ENCODE results near the gene KCND3. TPM values are rescaled to one million over a fixed set of nuclear protein-coding genes. Genes with fewer than 3 reads are reported as not detected.

KCND3 gene
- total and polyA plus RNA-seq, 2 experiments from 2014 or later: 0.10 to 0.18 TPM

GRCh38 chr1:111873460-111874030 is 115.9 kb downstream of the KCND3 start:
- ATAC-seq (no peak), DNase-seq (ENCODE audit: low spot score) (no peak)
- Histone ChIP-seq H3K9me2 (ENCODE audit: insufficient read depth) (no peaks in the 10 kb centered on the region), H3K4me2 (no peak overlapping the region), H3K79me2 (replicated peaks; ENCODE audit: insufficient read depth) (no peaks in the 10 kb centered on the region), H4K20me1 (replicated peaks; ENCODE audit: insufficient read depth) (no peaks in the 10 kb centered on the region), H3K36me3 (ENCODE audit: insufficient read depth) (no peaks in the 10 kb centered on the region), H2AFZ (no peak overlapping the region), H3K4me3 (no peak overlapping the region), H3F3A (replicated peaks; ENCODE audit: low read depth) (no peaks in the 10 kb centered on the region), H3K27ac (ENCODE audit: low read depth) (no peak overlapping the region), H3K27me3 (ENCODE audit: insufficient read depth) (no peaks in the 10 kb centered on the region), H3K4me1 (ENCODE audit: insufficient read depth) (no peaks in the 10 kb centered on the region)
- H3K27ac Mint-ChIP-seq: no peak overlapping the region
- H3K4me1 Mint-ChIP-seq: peaks cover 2% of the 10 kb centered on the region; the same call in 1 of the 3 replicates
- H3K36me3 Mint-ChIP-seq (ENCODE audit: low read depth): no peaks in the 10 kb centered on the region
- H3K4me3 Mint-ChIP-seq: no peak overlapping the region
- H3K9me3 Mint-ChIP-seq: no peaks in the 10 kb centered on the region
- H3K27me3 Mint-ChIP-seq (ENCODE audit: insufficient read depth, low read depth, poor library complexity): peaks cover 7% of the 10 kb centered on the region
- no peak for TF ChIP-seq ZNF114 (CRISPR knock-in tag; IDR thresholded peaks at IDR 0.05)
- no peak for TF ChIP-seq CREB1 (CRISPR knock-in tag; IDR thresholded peaks at IDR 0.05; ENCODE audit: low read depth)
- TF ChIP-seq REST (IDR thresholded peaks at IDR 0.05; ENCODE audit: unreplicated experiment): no peak
- no peak for TF ChIP-seq EZH2 (IDR thresholded peaks at IDR 0.05; ENCODE audit: low read depth, unreplicated experiment)
- no peak for TF ChIP-seq JUNB (IDR thresholded peaks at IDR 0.05; ENCODE audit: unreplicated experiment)
- TF ChIP-seq, protein P1, sequence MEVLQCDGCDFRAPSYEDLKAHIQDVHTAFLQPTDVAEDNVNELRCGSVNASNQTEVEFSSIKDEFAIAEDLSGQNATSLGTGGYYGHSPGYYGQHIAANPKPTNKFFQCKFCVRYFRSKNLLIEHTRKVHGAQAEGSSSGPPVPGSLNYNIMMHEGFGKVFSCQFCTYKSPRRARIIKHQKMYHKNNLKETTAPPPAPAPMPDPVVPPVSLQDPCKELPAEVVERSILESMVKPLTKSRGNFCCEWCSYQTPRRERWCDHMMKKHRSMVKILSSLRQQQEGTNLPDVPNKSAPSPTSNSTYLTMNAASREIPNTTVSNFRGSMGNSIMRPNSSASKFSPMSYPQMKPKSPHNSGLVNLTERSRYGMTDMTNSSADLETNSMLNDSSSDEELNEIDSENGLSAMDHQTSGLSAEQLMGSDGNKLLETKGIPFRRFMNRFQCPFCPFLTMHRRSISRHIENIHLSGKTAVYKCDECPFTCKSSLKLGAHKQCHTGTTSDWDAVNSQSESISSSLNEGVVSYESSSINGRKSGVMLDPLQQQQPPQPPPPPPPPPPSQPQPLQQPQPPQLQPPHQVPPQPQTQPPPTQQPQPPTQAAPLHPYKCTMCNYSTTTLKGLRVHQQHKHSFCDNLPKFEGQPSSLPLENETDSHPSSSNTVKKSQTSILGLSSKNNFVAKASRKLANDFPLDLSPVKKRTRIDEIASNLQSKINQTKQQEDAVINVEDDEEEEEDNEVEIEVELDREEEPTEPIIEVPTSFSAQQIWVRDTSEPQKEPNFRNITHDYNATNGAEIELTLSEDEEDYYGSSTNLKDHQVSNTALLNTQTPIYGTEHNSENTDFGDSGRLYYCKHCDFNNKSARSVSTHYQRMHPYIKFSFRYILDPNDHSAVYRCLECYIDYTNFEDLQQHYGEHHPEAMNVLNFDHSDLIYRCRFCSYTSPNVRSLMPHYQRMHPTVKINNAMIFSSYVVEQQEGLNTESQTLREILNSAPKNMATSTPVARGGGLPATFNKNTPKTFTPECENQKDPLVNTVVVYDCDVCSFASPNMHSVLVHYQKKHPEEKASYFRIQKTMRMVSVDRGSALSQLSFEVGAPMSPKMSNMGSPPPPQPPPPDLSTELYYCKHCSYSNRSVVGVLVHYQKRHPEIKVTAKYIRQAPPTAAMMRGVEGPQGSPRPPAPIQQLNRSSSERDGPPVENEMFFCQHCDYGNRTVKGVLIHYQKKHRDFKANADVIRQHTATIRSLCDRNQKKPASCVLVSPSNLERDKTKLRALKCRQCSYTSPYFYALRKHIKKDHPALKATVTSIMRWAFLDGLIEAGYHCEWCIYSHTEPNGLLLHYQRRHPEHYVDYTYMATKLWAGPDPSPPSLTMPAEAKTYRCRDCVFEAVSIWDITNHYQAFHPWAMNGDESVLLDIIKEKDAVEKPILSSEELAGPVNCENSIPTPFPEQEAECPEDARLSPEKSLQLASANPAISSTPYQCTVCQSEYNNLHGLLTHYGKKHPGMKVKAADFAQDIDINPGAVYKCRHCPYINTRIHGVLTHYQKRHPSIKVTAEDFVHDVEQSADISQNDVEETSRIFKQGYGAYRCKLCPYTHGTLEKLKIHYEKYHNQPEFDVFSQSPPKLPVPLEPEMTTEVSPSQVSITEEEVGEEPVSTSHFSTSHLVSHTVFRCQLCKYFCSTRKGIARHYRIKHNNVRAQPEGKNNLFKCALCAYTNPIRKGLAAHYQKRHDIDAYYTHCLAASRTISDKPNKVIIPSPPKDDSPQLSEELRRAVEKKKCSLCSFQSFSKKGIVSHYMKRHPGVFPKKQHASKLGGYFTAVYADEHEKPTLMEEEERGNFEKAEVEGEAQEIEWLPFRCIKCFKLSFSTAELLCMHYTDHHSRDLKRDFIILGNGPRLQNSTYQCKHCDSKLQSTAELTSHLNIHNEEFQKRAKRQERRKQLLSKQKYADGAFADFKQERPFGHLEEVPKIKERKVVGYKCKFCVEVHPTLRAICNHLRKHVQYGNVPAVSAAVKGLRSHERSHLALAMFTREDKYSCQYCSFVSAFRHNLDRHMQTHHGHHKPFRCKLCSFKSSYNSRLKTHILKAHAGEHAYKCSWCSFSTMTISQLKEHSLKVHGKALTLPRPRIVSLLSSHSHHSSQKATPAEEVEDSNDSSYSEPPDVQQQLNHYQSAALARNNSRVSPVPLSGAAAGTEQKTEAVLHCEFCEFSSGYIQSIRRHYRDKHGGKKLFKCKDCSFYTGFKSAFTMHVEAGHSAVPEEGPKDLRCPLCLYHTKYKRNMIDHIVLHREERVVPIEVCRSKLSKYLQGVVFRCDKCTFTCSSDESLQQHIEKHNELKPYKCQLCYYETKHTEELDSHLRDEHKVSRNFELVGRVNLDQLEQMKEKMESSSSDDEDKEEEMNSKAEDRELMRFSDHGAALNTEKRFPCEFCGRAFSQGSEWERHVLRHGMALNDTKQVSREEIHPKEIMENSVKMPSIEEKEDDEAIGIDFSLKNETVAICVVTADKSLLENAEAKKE (CRISPR knock-in tag; IDR thresholded peaks at IDR 0.05): no peak
- no peak for TF ChIP-seq NANOG (IDR thresholded peaks at IDR 0.05; ENCODE audit: borderline replicate concordance)
- no peak for TF ChIP-seq POLR2AphosphoS5 (IDR thresholded peaks at IDR 0.05; ENCODE audit: low read depth)
- TF ChIP-seq EZH2phosphoT487 (IDR thresholded peaks at IDR 0.05; ENCODE audit: unreplicated experiment): no peak
- TF ChIP-seq, protein P2, sequence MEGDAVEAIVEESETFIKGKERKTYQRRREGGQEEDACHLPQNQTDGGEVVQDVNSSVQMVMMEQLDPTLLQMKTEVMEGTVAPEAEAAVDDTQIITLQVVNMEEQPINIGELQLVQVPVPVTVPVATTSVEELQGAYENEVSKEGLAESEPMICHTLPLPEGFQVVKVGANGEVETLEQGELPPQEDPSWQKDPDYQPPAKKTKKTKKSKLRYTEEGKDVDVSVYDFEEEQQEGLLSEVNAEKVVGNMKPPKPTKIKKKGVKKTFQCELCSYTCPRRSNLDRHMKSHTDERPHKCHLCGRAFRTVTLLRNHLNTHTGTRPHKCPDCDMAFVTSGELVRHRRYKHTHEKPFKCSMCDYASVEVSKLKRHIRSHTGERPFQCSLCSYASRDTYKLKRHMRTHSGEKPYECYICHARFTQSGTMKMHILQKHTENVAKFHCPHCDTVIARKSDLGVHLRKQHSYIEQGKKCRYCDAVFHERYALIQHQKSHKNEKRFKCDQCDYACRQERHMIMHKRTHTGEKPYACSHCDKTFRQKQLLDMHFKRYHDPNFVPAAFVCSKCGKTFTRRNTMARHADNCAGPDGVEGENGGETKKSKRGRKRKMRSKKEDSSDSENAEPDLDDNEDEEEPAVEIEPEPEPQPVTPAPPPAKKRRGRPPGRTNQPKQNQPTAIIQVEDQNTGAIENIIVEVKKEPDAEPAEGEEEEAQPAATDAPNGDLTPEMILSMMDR (conservative IDR thresholded peaks at IDR 0.05; ENCODE audit: low read depth in 2 of 2): no peak
- TF ChIP-seq ZNF331 (CRISPR knock-in tag; IDR thresholded peaks at IDR 0.05; ENCODE audit: low read depth): no peak
- no peak for TF ChIP-seq ETS1 (IDR thresholded peaks at IDR 0.05)
- TF ChIP-seq STAT1 (IDR thresholded peaks at IDR 0.05; ENCODE audit: unreplicated experiment): no peak
